ENCODE data around the gene STMN3. TPM values are rescaled to one million over a fixed set of nuclear protein-coding genes. Genes with fewer than 3 reads are reported as not detected.

Gene STMN3
- total RNA-seq, 4 donors from 2014 or later, result 53.7 to 84.0 (median 66.1) TPM

- Histone ChIP-seq H3K4me1 (peaks cover 11 to 22% of the 10 kb centered on the region in 2 donors), H3K27ac (no peak overlapping the region)
- no peak for DNase-seq
These were observed 44.2 kb upstream of the STMN3 start for GRCh38 chr20:63697357-63697867.

GRCh38 chr20:63696628-63697356 lies 43.6 kb upstream of the STMN3 start, which contains the start of gene TNFRSF6B:
Gene TNFRSF6B, plus strand, starts transcription at chr20:63696652. Its CDS starts 116 bp downstream, at chr20:63696768.
- no peaks in the 10 kb centered on the region for H3K27me3 ChIP-seq
- no peak within 1 kb of the TSS for H3K4me3 ChIP-seq (replicated peaks in 1 of 3)
- no peak within 1 kb of the TSS for H3K27ac ChIP-seq
- DNase-seq, result no peak
- peaks cover 11 to 22% of the 10 kb centered on the region in 2 donors for H3K4me1 ChIP-seq
- intact Hi-C loops (cut with DNase I), result no loop called here
- TF ChIP-seq CTCF (IDR thresholded peaks at IDR 0.05) (no peak), POLR2A (IDR thresholded peaks at IDR 0.05) (no peak)
- WGBS, 2 donors, result 23 to 57% methylated on average over 4 to 12 of the region's 52 CpGs
- H3K9me3 ChIP-seq, result no peaks in the 10 kb centered on the region
- peaks cover 8 to 9% of the 10 kb centered on the region in 2 donors for H3K36me3 ChIP-seq

More at GRCh38 chr20:63697357-63697867, 44.2 kb upstream of the STMN3 start:
- TF ChIP-seq CTCF (IDR thresholded peaks at IDR 0.05), result no peak
- TF ChIP-seq POLR2A (IDR thresholded peaks at IDR 0.05), result no peak
- Histone ChIP-seq H3K4me3 (replicated peaks in 1 of 3) (no peak overlapping the region), H3K27me3 (no peaks in the 10 kb centered on the region), H3K36me3 (peaks cover 8 to 9% of the 10 kb centered on the region in 2 donors), H3K9me3 (no peaks in the 10 kb centered on the region)
- WGBS, 2 donors, result 55 to 81% methylated on average over 4 to 6 of the region's 7 CpGs
- intact Hi-C loops (cut with DNase I), result no loop called here

- Histone ChIP-seq H3K27me3 (no peaks in the 10 kb centered on the region), H3K4me3 (replicated peaks in 1 of 3) (no peak overlapping the region), H3K27ac (no peak overlapping the region), H3K9me3 (no peaks in the 10 kb centered on the region), H3K36me3 (peaks cover 8 to 9% of the 10 kb centered on the region in 2 donors), H3K4me1 (peaks cover 11 to 22% of the 10 kb centered on the region in 2 donors)
- TF ChIP-seq CTCF (IDR thresholded peaks at IDR 0.05), result no peak
- no peak for TF ChIP-seq POLR2A (IDR thresholded peaks at IDR 0.05)
- no peak for DNase-seq
- 30% methylated on average over 2 of the region's 6 CpGs; no CpG with 5 or more reads in 1 of the 2 donors for WGBS, 2 donors
- intact Hi-C loops (cut with DNase I), result no loop called here
These were observed 43.0 kb upstream of the STMN3 start for GRCh38 chr20:63696306-63696627.

GRCh38 chr20:63695424-63696305 lies 42.4 kb upstream of the STMN3 start:
- TF ChIP-seq CTCF (IDR thresholded peaks at IDR 0.05) (no peak), POLR2A (IDR thresholded peaks at IDR 0.05) (no peak)
- Histone ChIP-seq H3K4me3 (replicated peaks in 1 of 3) (no peak overlapping the region), H3K27ac (no peak overlapping the region), H3K36me3 (peaks cover 8 to 9% of the 10 kb centered on the region in 2 donors), H3K4me1 (peaks cover 11 to 22% of the 10 kb centered on the region in 2 donors), H3K27me3 (no peaks in the 10 kb centered on the region), H3K9me3 (no peaks in the 10 kb centered on the region)
- no peak for DNase-seq
- intact Hi-C loops (cut with DNase I), result no loop called here
- 70 to 82% methylated on average over 2 to 8 of the region's 25 CpGs for WGBS, 2 donors

Measured in thyroid gland (tissue), 4 donors.